ENCODE results near the gene H3-3A. TPM values are rescaled to one million over a fixed set of nuclear protein-coding genes. Genes with fewer than 3 reads are reported as not detected.

Gene H3-3A
- polyA plus RNA-seq, 1 of the 3 experiments (the other 2 are of a cell fraction) = 315 TPM

GRCh38 chr1:226083302-226084101 lies 21.0 kb downstream of the H3-3A start (continued):
- no peak for TF ChIP-seq SIN3A (IDR thresholded peaks at IDR 0.05; ENCODE audit: borderline replicate concordance, low read depth, low read length)
- TF ChIP-seq NFIC (IDR thresholded peaks at IDR 0.05; ENCODE audit: borderline replicate concordance) = no peak
- TF ChIP-seq NRF1 (IDR thresholded peaks at IDR 0.05; ENCODE audit: low read depth, low read length) = no peak
- TF ChIP-seq, protein P1, sequence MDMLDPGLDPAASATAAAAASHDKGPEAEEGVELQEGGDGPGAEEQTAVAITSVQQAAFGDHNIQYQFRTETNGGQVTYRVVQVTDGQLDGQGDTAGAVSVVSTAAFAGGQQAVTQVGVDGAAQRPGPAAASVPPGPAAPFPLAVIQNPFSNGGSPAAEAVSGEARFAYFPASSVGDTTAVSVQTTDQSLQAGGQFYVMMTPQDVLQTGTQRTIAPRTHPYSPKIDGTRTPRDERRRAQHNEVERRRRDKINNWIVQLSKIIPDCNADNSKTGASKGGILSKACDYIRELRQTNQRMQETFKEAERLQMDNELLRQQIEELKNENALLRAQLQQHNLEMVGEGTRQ (IDR thresholded peaks at IDR 0.05; ENCODE audit: borderline replicate concordance, low read depth, low read length) = peak; percentile 82
- no peak for TF ChIP-seq TCF12 (IDR thresholded peaks at IDR 0.05)
- TF ChIP-seq RXRA (IDR thresholded peaks at IDR 0.05; ENCODE audit: borderline replicate concordance, low read depth) = no peak
- TF ChIP-seq, protein P2, sequence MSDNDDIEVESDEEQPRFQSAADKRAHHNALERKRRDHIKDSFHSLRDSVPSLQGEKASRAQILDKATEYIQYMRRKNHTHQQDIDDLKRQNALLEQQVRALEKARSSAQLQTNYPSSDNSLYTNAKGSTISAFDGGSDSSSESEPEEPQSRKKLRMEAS (IDR thresholded peaks at IDR 0.05; ENCODE audit: low read depth) = peak; percentile 86
- no peak for TF ChIP-seq SMC3 (IDR thresholded peaks at IDR 0.05; ENCODE audit: low read depth, low read length)
- no peak for TF ChIP-seq EP300 (IDR thresholded peaks at IDR 0.05; ENCODE audit: borderline replicate concordance in 1 of 2, low read depth in 1 of 2, low read length in 1 of 2)
- TF ChIP-seq FOXJ3 (CRISPR knock-in tag; IDR thresholded peaks at IDR 0.05) = no peak
- no peak for TF ChIP-seq TEAD4 (IDR thresholded peaks at IDR 0.05; ENCODE audit: borderline replicate concordance, insufficient read depth)
- no peak for TF ChIP-seq ZBTB33 (IDR thresholded peaks at IDR 0.05; ENCODE audit: borderline replicate concordance, low read depth)

- H4K20me1 ChIP-seq (ENCODE audit: insufficient read depth) = no peaks in the 10 kb centered on the region
- TF ChIP-seq, protein P3, sequence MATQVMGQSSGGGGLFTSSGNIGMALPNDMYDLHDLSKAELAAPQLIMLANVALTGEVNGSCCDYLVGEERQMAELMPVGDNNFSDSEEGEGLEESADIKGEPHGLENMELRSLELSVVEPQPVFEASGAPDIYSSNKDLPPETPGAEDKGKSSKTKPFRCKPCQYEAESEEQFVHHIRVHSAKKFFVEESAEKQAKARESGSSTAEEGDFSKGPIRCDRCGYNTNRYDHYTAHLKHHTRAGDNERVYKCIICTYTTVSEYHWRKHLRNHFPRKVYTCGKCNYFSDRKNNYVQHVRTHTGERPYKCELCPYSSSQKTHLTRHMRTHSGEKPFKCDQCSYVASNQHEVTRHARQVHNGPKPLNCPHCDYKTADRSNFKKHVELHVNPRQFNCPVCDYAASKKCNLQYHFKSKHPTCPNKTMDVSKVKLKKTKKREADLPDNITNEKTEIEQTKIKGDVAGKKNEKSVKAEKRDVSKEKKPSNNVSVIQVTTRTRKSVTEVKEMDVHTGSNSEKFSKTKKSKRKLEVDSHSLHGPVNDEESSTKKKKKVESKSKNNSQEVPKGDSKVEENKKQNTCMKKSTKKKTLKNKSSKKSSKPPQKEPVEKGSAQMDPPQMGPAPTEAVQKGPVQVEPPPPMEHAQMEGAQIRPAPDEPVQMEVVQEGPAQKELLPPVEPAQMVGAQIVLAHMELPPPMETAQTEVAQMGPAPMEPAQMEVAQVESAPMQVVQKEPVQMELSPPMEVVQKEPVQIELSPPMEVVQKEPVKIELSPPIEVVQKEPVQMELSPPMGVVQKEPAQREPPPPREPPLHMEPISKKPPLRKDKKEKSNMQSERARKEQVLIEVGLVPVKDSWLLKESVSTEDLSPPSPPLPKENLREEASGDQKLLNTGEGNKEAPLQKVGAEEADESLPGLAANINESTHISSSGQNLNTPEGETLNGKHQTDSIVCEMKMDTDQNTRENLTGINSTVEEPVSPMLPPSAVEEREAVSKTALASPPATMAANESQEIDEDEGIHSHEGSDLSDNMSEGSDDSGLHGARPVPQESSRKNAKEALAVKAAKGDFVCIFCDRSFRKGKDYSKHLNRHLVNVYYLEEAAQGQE (IDR thresholded peaks at IDR 0.05; ENCODE audit: low read depth, low read length) = no peak
- TF ChIP-seq NRF1 (IDR thresholded peaks at IDR 0.05; ENCODE audit: low read depth, low read length) = no peak
- TF ChIP-seq ZBTB33 (IDR thresholded peaks at IDR 0.05; ENCODE audit: borderline replicate concordance, low read depth) = no peak
- no peak for TF ChIP-seq GATA2 (CRISPR knock-in tag; IDR thresholded peaks at IDR 0.05)
- TF ChIP-seq IRF3 (IDR thresholded peaks at IDR 0.05; ENCODE audit: low read depth, low read length) = no peak
- TF ChIP-seq RXRA (IDR thresholded peaks at IDR 0.05; ENCODE audit: borderline replicate concordance, low read depth) = no peak
- TF ChIP-seq ELF1 (IDR thresholded peaks at IDR 0.05) = no peak
Observed at GRCh38 chr1:226085675-226086285, 23.3 kb downstream of the H3-3A start.

More at GRCh38 chr1:226085675-226086285, 23.3 kb downstream of the H3-3A start:
- Histone ChIP-seq H3K27ac (ENCODE audit: low read depth in 2 of 2, low read length in 1 of 2) (no peak overlapping the region), H3K36me3 (replicated peaks in 1 of 2; ENCODE audit: control insufficient read depth in 1 of 2, insufficient read depth in 2 of 2, low read length in 1 of 2) (no peaks in the 10 kb centered on the region), H3K9me2 (no peaks in the 10 kb centered on the region), H3K4me3 (ENCODE audit: low read depth in 2 of 2, low read length in 1 of 2) (no peak overlapping the region), H3K4me2 (no peak overlapping the region), H3K79me2 (ENCODE audit: insufficient read depth) (no peaks in the 10 kb centered on the region), H3K27me3 (ENCODE audit: insufficient read depth) (no peaks in the 10 kb centered on the region), H3K9me3 (no peaks in the 10 kb centered on the region), H3K4me1 (ENCODE audit: control insufficient read depth in 1 of 2, insufficient read depth in 2 of 2, low read depth in 1 of 2, low read length in 1 of 2) (peaks cover 0 to 5% of the 10 kb centered on the region in 2 experiments; a peak in 2 of 4 replicates), H2AFZ (ENCODE audit: low read depth) (no peak overlapping the region), H3F3A (replicated peaks; ENCODE audit: insufficient read depth) (peaks cover 4% of the 10 kb centered on the region), H3K9ac (no peak overlapping the region)
- POLR2A ChIA-PET = no interaction called here
- DNase-seq = no peak
- WGBS (ENCODE audit: low lambda C conversion rate) = 98% methylated on average over 5 of the region's 5 CpGs
- CTCF ChIA-PET = interaction anchor here (1.1 to 3.3 kb wide), 2 partner anchors 21 to 35 kb away, joined by 5 to 22 read pairs; no protein-coding TSS in a partner anchor
